ENCODE data around the gene PPIA.
"Not testable (repeated sequence)": the region's sequence is repeated elsewhere in the genome, so short reads cannot be mapped to it uniquely, and the experiment has no call there.

PPIA gene

DNA sequence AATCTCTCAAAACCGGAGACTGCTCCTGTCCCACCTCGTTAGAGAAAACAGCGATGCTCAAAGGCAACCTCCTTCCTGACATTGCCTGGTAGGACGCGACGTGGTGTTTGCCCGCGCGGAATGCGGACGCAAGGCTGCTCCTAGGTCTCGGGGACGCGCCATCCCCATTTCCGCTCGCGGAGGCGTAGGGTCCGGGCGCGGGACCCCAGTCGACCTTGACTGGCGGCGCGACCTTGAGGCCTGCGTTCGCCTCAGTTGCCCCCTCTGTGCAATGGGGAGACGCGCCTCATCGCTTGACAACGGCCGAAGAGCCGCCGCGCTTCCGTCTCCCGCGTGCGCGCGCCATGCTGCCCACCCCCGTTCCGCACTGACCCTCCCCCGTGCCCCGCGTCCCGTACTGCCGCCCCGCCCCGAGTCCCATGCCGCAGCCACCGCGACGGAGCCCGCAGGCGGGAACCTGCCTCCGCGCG is 412 bp upstream of the PPIA start:
- no peaks in the 10 kb centered on the region for H3K27me3 ChIP-seq (ENCODE audit: control insufficient read depth, insufficient read depth, low read length)
- no peaks in the 10 kb centered on the region for H3K4me1 ChIP-seq (ENCODE audit: control insufficient read depth, insufficient read depth, low read length)
- H3K9ac ChIP-seq (ENCODE audit: low read depth, low read length) = peak overlapping the region; percentile 87
- peak overlapping the region; percentile 84 for H3K4me3 ChIP-seq (ENCODE audit: low read depth, low read length)
- H3K36me3 ChIP-seq (ENCODE audit: control insufficient read depth, insufficient read depth, low read length) = peaks cover 23% of the 10 kb centered on the region
- H3K9me3 ChIP-seq (ENCODE audit: control insufficient read depth, insufficient read depth, low read length) = no peaks in the 10 kb centered on the region

DNA sequence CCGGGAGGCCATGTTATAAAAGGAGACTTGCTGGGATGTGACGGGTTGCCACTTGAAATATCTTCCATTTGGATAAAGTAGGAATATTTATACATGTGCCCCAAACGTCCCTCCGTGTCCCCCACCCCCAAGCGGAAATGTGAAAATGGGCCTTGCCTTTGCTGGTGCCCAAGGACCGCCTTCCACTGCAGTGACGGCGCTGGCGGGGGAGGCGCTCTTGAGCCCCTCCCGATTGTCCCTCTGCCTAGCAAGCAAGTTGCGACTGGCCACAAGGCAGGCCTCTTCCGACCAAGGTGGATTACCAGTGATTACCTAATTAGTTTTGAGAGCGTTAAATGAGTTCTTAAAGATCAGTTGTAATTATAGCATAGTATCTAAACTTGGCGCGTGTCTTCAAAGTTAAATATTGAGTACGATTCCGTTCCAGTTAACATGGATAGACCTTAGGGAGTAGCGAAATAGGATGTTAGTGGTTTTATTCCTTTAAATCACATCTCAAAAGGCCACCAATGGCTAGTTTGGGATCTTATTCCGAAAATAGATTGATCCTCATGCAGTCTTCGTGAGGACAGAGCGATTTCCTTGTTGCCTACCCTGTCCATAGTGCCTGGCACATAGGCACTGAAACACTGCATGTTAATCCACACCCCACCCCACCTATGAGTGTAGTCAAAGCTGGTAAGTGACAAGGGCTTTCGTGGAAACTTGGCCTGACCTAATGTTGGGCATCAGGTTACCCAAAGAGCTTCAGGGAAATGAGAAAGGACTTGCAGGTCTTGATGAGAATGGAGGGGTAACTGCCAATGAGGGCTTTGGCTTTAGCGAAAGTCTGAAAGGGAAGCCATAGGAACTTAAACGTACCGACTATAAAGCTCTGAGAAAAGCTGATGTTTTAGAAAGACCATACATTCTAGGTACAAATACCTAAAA is 1.1 kb downstream of the PPIA start:
- no peaks in the 10 kb centered on the region for H3K4me1 ChIP-seq (ENCODE audit: control insufficient read depth, insufficient read depth, low read length)
- peaks cover 34% of the 10 kb centered on the region for H3K36me3 ChIP-seq (ENCODE audit: control insufficient read depth, insufficient read depth, low read length)
- H3K9ac ChIP-seq (ENCODE audit: low read depth, low read length) = peak overlapping the region; percentile 98
- H3K4me3 ChIP-seq (ENCODE audit: low read depth, low read length) = peak overlapping the region; percentile 79
- H3K9me3 ChIP-seq (ENCODE audit: control insufficient read depth, insufficient read depth, low read length) = no peaks in the 10 kb centered on the region
- H3K27me3 ChIP-seq (ENCODE audit: control insufficient read depth, insufficient read depth, low read length) = no peaks in the 10 kb centered on the region

DNA sequence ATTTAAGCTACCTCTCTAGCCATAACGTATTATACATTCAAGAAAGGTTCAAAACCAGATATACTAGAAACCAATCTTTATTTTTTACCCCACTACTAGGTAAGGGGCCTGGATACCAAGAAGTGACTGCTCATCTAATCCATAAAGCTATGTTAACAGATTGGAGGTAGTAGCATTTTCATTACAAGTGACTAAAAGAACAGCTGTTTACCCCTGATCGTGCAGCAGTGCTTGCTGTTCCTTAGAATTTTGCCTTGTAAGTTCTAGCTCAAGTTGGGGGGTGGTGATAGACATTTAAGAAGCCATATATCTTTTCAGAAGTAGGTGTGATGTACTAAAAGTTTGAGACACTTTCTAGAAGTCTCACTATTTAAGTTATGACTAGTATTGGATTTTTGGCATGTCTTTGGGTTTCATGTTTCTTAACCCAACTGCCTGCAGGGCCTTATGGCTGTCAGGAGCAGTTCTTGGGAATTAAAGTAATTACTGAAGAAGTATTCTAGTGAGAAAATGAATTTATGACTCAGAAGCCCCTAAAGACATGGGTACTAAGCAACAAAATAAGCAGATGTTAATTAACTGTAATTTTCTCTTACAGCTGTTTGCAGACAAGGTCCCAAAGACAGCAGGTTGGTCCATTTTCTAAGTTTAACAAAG is 2.3 kb downstream of the PPIA start:
- Histone ChIP-seq H3K9me3 (ENCODE audit: control insufficient read depth, insufficient read depth, low read length) (no peaks in the 10 kb centered on the region), H3K4me3 (ENCODE audit: low read depth, low read length) (peak overlapping the region; percentile 79), H3K9ac (ENCODE audit: low read depth, low read length) (peak overlapping the region; percentile 19), H3K36me3 (ENCODE audit: control insufficient read depth, insufficient read depth, low read length) (peaks cover 40% of the 10 kb centered on the region), H3K4me1 (ENCODE audit: control insufficient read depth, insufficient read depth, low read length) (no peaks in the 10 kb centered on the region), H3K27me3 (ENCODE audit: control insufficient read depth, insufficient read depth, low read length) (no peaks in the 10 kb centered on the region)

DNA sequence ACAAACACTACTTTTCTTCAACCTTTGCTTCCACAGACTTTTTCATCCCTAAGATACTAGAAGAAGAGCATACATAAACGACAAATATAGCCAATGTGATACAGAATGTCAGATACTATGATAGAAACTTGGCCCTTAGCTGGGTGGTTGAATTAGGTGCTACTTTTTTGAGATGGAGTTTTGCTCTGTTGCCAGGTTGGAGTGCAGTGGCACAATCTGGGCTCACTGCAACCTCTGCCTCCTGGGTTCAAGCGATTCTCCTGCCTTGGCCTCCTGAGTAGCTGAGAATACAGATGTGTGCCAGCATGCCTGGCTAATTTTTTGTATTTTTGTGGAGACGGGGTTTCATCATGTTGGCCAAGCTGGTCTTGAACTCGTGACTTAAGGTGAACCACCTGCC is 3.5 kb downstream of the PPIA start:
- Histone ChIP-seq H3K9me3 (ENCODE audit: control insufficient read depth, insufficient read depth, low read length) (no peaks in the 10 kb centered on the region), H3K9ac (ENCODE audit: low read depth, low read length) (no peak overlapping the region), H3K4me1 (ENCODE audit: control insufficient read depth, insufficient read depth, low read length) (no peaks in the 10 kb centered on the region), H3K4me3 (ENCODE audit: low read depth, low read length) (no peak overlapping the region), H3K27me3 (ENCODE audit: control insufficient read depth, insufficient read depth, low read length) (no peaks in the 10 kb centered on the region), H3K36me3 (ENCODE audit: control insufficient read depth, insufficient read depth, low read length) (peaks cover 40% of the 10 kb centered on the region)

DNA sequence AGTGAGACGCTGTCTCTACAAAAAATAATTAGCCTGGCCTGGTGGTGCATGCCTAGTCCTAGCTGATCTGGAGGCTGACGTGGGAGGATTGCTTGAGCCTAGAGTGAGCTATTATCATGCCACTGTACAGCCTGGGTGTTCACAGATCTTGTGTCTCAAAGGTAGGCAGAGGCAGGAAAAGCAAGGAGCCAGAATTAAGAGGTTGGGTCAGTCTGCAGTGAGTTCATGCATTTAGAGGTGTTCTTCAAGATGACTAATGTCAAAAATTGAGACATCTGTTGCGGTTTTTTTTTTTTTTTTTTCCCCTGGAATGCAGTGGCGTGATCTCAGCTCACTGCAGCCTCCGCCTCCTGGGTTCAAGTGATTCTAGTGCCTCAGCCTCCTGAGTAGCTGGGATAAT is 5.4 kb downstream of the PPIA start:
- Histone ChIP-seq H3K9me3 (ENCODE audit: control insufficient read depth, insufficient read depth, low read length) (no peaks in the 10 kb centered on the region), H3K9ac (ENCODE audit: low read depth, low read length) (no peak overlapping the region), H3K36me3 (ENCODE audit: control insufficient read depth, insufficient read depth, low read length) (peaks cover 40% of the 10 kb centered on the region), H3K27me3 (ENCODE audit: control insufficient read depth, insufficient read depth, low read length) (no peaks in the 10 kb centered on the region), H3K4me1 (ENCODE audit: control insufficient read depth, insufficient read depth, low read length) (no peaks in the 10 kb centered on the region), H3K4me3 (ENCODE audit: low read depth, low read length) (no peak overlapping the region)

DNA sequence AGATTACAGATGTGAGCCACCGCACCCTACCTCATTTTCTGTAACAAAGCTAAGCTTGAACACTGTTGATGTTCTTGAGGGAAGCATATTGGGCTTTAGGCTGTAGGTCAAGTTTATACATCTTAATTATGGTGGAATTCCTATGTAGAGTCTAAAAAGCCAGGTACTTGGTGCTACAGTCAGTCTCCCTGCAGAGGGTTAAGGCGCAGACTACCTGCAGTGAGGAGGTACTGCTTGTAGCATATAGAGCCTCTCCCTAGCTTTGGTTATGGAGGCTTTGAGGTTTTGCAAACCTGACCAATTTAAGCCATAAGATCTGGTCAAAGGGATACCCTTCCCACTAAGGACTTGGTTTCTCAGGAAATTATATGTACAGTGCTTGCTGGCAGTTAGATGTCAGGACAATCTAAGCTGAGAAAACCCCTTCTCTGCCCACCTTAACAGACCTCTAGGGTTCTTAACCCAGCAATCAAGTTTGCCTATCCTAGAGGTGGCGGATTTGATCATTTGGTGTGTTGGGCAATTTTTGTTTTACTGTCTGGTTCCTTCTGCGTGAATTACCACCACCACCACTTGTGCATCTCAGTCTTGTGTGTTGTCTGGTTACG is 6.0 kb downstream of the PPIA start:
- Histone ChIP-seq H3K4me1 (ENCODE audit: control insufficient read depth, insufficient read depth, low read length) (no peaks in the 10 kb centered on the region), H3K27me3 (ENCODE audit: control insufficient read depth, insufficient read depth, low read length) (no peaks in the 10 kb centered on the region), H3K9me3 (ENCODE audit: control insufficient read depth, insufficient read depth, low read length) (no peaks in the 10 kb centered on the region), H3K4me3 (ENCODE audit: low read depth, low read length) (no peak overlapping the region), H3K36me3 (ENCODE audit: control insufficient read depth, insufficient read depth, low read length) (peaks cover 40% of the 10 kb centered on the region), H3K9ac (ENCODE audit: low read depth, low read length) (no peak overlapping the region)

DNA sequence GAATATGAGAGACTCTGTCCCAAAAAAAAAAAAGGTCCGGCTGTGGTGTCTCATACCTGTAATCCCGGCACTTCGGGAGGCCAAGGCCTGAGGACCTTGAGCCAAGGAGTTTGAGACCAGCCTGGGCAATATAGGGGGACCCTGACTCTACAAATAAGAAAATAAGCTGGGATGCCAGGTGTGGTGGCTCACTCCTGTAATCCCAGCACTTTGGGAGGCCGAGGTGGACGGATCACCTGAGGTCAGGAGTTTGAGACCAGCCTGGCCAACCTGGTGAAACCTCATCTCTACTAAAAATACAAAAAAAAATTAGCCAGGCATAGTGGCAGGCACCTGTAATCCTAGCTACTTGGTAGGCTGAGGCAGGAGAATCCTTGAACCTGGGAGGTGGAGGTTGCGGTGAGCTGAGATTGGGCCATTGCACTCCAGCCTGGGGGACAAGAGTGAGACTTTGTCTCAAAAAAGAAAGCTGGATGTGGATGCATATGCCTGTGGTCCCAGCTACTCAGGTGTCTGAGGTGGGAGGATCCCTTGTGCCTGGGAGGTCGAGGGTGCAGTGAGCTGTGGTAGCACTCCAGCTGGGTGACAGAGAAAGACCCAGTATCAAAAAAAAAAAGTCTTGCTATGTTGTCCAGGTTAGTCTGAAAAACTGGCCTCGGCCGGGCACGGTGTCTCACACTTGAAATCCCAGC is 7.5 kb downstream of the PPIA start:
- H3K9ac ChIP-seq (ENCODE audit: low read depth, low read length); H3K4me1 ChIP-seq (ENCODE audit: control insufficient read depth, insufficient read depth, low read length); H3K4me3 ChIP-seq (ENCODE audit: low read depth, low read length); H3K27me3 ChIP-seq (ENCODE audit: control insufficient read depth, insufficient read depth, low read length); H3K9me3 ChIP-seq (ENCODE audit: control insufficient read depth, insufficient read depth, low read length): not testable (repeated sequence)
- peaks cover 34% of the 10 kb centered on the region for H3K36me3 ChIP-seq (ENCODE audit: control insufficient read depth, insufficient read depth, low read length)

DNA sequence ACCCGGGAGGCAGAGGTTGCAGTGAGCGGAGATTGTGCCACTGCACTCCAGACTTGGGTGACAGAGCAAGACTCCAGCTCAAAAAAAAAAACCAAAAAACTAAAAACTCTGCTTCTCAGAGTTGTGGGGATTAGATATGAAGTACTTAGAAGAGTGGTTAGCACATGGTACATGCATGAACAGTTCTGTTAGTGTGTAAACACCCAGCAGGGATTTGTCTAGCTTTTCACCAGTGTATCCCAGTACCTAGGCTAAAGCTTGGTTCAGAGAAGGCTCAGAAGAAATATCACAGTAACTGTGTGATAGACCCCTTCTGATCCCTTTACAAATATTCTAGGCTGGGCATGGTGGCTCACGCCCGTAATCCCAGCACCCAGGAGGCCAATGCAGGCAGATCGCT is 9.5 kb downstream of the PPIA start:
- Histone ChIP-seq H3K4me3 (ENCODE audit: low read depth, low read length) (no peak overlapping the region), H3K9ac (ENCODE audit: low read depth, low read length) (no peak overlapping the region), H3K4me1 (ENCODE audit: control insufficient read depth, insufficient read depth, low read length) (no peaks in the 10 kb centered on the region), H3K9me3 (ENCODE audit: control insufficient read depth, insufficient read depth, low read length) (no peaks in the 10 kb centered on the region), H3K36me3 (ENCODE audit: control insufficient read depth, insufficient read depth, low read length) (peaks cover 17% of the 10 kb centered on the region), H3K27me3 (ENCODE audit: control insufficient read depth, insufficient read depth, low read length) (no peaks in the 10 kb centered on the region)

DNA sequence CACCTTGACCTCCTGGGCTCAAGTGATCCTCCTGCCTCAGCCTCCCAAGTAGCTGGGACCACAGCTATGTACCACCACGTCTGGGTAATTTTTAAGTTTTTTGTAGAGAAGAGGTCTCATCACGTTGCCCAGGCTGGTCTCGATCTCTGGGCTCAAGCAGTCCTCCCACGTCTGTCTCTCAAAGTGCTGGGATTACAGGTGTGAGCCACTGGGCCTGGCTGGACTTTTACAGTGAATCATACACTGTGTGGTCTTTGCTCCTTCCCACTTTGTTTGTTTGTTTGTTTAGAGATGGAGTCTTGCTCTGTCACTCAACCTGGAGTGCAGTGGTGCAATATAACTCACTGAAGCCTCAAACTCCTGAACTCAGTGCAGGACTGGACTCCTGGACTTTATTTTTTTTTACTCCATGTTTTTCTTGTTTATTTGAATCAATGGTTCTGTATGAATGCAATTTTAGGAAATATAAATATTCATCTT is 12.5 kb downstream of the PPIA start:
- Histone ChIP-seq H3K9ac (ENCODE audit: low read depth, low read length) (no peak overlapping the region), H3K9me3 (ENCODE audit: control insufficient read depth, insufficient read depth, low read length) (no peaks in the 10 kb centered on the region), H3K36me3 (ENCODE audit: control insufficient read depth, insufficient read depth, low read length) (no peaks in the 10 kb centered on the region), H3K4me1 (ENCODE audit: control insufficient read depth, insufficient read depth, low read length) (no peaks in the 10 kb centered on the region), H3K4me3 (ENCODE audit: low read depth, low read length) (no peak overlapping the region), H3K27me3 (ENCODE audit: control insufficient read depth, insufficient read depth, low read length) (no peaks in the 10 kb centered on the region)

DNA sequence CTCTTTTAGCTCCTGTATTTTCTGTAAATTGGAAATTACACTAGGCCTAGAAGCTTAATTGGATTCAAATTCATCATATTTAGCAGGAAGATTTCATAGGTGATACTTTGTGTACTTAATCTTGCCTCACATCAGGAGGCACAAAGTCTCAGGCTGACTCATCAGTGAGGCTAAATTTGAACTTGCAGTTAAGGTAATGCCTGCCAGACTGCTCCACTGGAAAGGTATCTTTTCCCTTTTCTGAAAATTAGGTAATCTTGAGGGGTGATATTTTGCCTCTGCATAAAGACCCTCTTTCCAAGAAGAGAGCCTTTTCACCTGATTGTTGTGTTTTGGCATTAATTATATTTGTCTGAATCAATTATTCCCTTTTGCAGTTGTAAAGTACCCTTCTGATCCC is 14.6 kb downstream of the PPIA start:
- Histone ChIP-seq H3K4me1 (ENCODE audit: control insufficient read depth, insufficient read depth, low read length) (no peaks in the 10 kb centered on the region), H3K36me3 (ENCODE audit: control insufficient read depth, insufficient read depth, low read length) (no peaks in the 10 kb centered on the region), H3K9ac (ENCODE audit: low read depth, low read length) (no peak overlapping the region)

DNA sequence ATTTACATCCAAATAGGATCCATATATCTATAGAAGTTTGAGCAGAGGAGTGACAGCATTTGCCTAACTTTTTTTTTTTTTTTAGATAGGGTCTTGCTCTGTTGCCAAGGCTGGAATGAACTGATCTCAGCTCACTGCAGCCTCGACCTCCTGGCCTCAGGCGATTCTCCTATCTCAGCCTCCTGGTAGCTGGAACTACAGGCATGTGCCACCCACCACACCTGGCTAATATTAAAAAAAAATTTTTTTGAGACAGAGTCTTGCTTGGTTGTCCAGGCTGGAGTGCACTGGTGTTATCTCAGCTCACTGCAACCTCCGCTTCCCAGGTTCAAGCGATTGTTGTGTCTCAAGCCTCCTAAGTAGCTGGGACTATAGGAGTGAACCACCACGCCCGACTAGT is 15.1 kb downstream of the PPIA start:
- Histone ChIP-seq H3K9ac (ENCODE audit: low read depth, low read length) (no peak overlapping the region), H3K4me3 (ENCODE audit: low read depth, low read length) (no peak overlapping the region), H3K27me3 (ENCODE audit: control insufficient read depth, insufficient read depth, low read length) (no peaks in the 10 kb centered on the region), H3K4me1 (ENCODE audit: control insufficient read depth, insufficient read depth, low read length) (no peaks in the 10 kb centered on the region), H3K36me3 (ENCODE audit: control insufficient read depth, insufficient read depth, low read length) (no peaks in the 10 kb centered on the region), H3K9me3 (ENCODE audit: control insufficient read depth, insufficient read depth, low read length) (no peaks in the 10 kb centered on the region)

More for the DNA sequence above, 14.6 kb downstream of the PPIA start:
- H3K4me3 ChIP-seq (ENCODE audit: low read depth, low read length) = no peak overlapping the region
- no peaks in the 10 kb centered on the region for H3K27me3 ChIP-seq (ENCODE audit: control insufficient read depth, insufficient read depth, low read length)
- H3K9me3 ChIP-seq (ENCODE audit: control insufficient read depth, insufficient read depth, low read length) = no peaks in the 10 kb centered on the region

Measured in iPS-15b (cell line).